Measurements from ENCODE around the gene ATP6V0B. TPM values are rescaled to one million over a fixed set of nuclear protein-coding genes. Genes with fewer than 3 reads are reported as not detected.
A peak's percentile ranks its signal among the peaks of the same experiment; 100 is the strongest.

ATP6V0B gene
- total and polyA plus RNA-seq, 2 of the 4 experiments (the other 2 are of a cell fraction) = 72.1 to 169 TPM

GRCh38 chr1:44021581-44022321 is 47.0 kb downstream of the ATP6V0B start:
- Histone ChIP-seq H3K36me3 (ENCODE audit: control insufficient read depth, insufficient read depth, low read length) (peaks cover 26% of the 10 kb centered on the region; the same call in 1 of the 2 replicates), H2BK120ac (ENCODE audit: low read depth, low read length) (no peak overlapping the region), H2AK9ac (replicated peaks; ENCODE audit: low read depth, low read length, poor library complexity) (no peak overlapping the region), H3K4me2 (ENCODE audit: low read depth, low read length) (no peak overlapping the region), H2BK15ac (ENCODE audit: low read depth, low read length) (no peak overlapping the region), H2BK5ac (ENCODE audit: low read depth, low read length, poor library complexity, severe bottlenecking) (no peak overlapping the region), H3K27me3 (ENCODE audit: control insufficient read depth, insufficient read depth, low read length) (no peaks in the 10 kb centered on the region), H4K20me1 (ENCODE audit: insufficient read depth, low read length) (no peaks in the 10 kb centered on the region; the same call in 1 of the 2 replicates), H3K27ac (ENCODE audit: insufficient read depth, low read length) (no peak overlapping the region), H3K9me1 (ENCODE audit: insufficient read depth, low read length) (peaks cover 10% of the 10 kb centered on the region; the same call in 1 of the 2 replicates), H3K4me1 (ENCODE audit: control insufficient read depth, insufficient read depth, low read length) (peaks cover 4% of the 10 kb centered on the region), H3K56ac (ENCODE audit: extremely low read depth, insufficient read depth, low read length) (no peak overlapping the region), H3K23ac (ENCODE audit: low read depth, low read length) (no peak overlapping the region), H3K4ac (ENCODE audit: low read depth, low read length) (no peak overlapping the region), H2BK20ac (ENCODE audit: low read depth, low read length) (no peak overlapping the region), H3K9me3 (ENCODE audit: control insufficient read depth, insufficient read depth, low read length) (no peaks in the 10 kb centered on the region), H4K5ac (ENCODE audit: low read depth, low read length) (no peak overlapping the region), H3K18ac (ENCODE audit: low read depth, low read length) (no peak overlapping the region), H3K79me1 (ENCODE audit: low read depth in 1 of 2, low read length in 2 of 2) (peaks cover 0 to 3% of the 10 kb centered on the region in 2 experiments; a peak in 1 of 4 replicates), H4K8ac (ENCODE audit: low read depth in 2 of 2, low read length in 2 of 2) (no peak overlapping the region), H3K9ac (ENCODE audit: low read depth, low read length) (no peak overlapping the region), H2AFZ (replicated peaks; ENCODE audit: low read length, poor library complexity) (no peak overlapping the region), H2AK5ac (ENCODE audit: low read depth, low read length) (no peak overlapping the region), H4K91ac (ENCODE audit: insufficient read depth, low read depth, low read length) (no peak overlapping the region), H3K4me3 (ENCODE audit: insufficient read depth, low read depth, low read length) (no peak overlapping the region), H3K14ac (replicated peaks; ENCODE audit: low read depth, low read length) (no peak overlapping the region)
- ChIA-PET CTCF (interaction anchor here (1.0 to 1.7 kb wide), 2 partner anchors 16 to 28 kb away, joined by 3 to 6 read pairs; no protein-coding TSS in a partner anchor), POLR2A (ENCODE audit: unreplicated experiment) (no interaction called here)
- intact Hi-C loops (cut with micrococcal nuclease) (no loop called here), dilution Hi-C loops (cut with HindIII; ENCODE audit: low sequenced_read_pairs, unreplicated experiment) (no loop called here), in situ Hi-C loops (cut with MboI; ENCODE audit: low sequenced_read_pairs) (no loop called here)
- ATAC-seq (ENCODE audit: low read depth) (no peak; the same call in 1 of the 2 replicates), DNase-seq (no peak)
- no TSS peak for BruUV-seq (replicated peaks)
- WGBS, 2 experiments (ENCODE audit: extremely low coverage in 2 of 2, insufficient read length in 1 of 2) = 100% methylated on average over 1 of the region's 10 CpGs; no CpG with 5 or more reads in 1 of the 2 experiments
- TF ChIP-seq CTCF (conservative IDR thresholded peaks at IDR 0.05; ENCODE audit: low read depth, low read length) (no peak), RFX5 (IDR thresholded peaks at IDR 0.05; ENCODE audit: low read depth, low read length) (no peak), CHD1 (IDR thresholded peaks at IDR 0.05; ENCODE audit: low read depth, low read length) (no peak), CEBPB (IDR thresholded peaks at IDR 0.05; ENCODE audit: low read depth, low read length) (no peak), MAFK (IDR thresholded peaks at IDR 0.05; ENCODE audit: low read depth, low read length) (peak; percentile 34)

Measured in IMR-90 (cell line).